Activated naive CD4-positive, alpha-beta T cell treated with Interleukin-2 at 50 U/mL for 16 hours (primary cell): ENCODE data around the gene FRMD5.

Experiments
- DNase-seq: peaks from one replicate; pipeline ENCODE4 v3.0.0-alpha.2; 2020

Gene FRMD5

GRCh38 chr15:43966646-43967045 lies 228.4 kb downstream of the FRMD5 start:
- no peak for DNase-seq

DNA sequence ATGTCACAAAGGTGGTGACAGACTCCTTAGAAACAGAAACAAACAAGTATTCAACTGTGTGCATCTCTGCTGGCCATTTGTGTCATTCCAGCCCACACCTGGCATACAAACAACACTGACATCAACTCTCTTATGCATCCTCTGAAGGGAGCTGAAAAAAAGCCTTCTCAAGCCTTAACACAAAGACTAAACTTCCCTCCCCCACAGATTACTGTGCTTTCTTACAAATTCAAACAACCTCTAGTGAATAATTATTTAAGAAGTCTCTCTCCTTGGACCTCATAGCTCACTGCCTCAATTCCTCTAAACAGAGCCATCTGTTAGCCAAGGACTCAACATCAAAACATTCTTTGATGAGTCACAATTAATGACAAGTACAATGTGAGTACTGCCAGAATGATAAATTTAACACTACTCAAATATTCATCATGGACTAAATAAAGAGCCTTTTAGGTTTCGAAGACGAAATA lies 236.2 kb downstream of the FRMD5 start:
- no peak for DNase-seq

GRCh38 chr15:43957724-43958123 lies 237.3 kb downstream of the FRMD5 start:
- no peak for DNase-seq

GRCh38 chr15:43955140-43955539 lies 239.9 kb downstream of the FRMD5 start:
- DNase-seq, result no peak

DNA sequence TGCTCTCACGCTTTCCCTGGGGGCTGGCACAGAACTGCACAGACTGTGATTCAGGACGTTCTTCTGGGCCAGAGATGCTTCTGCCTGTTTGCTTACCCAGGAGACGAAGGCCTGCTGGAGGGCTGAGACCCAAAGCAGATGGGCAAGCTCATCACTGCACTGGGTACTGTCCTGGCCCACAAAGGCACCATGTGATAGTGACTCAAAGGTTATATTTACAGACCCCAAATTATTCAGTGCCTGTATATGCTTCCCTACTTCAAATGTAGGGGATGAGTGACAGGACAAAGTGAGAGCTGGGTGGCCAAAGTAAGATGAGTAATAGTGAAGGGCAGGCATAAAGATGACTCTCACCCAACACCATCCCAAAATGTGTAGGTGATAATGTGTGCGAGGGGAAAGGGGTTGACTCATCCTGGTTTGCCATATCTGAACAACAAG lies 240.9 kb downstream of the FRMD5 start:
- no peak for DNase-seq

GRCh38 chr15:43953402-43953801 lies 241.7 kb downstream of the FRMD5 start:
- no peak for DNase-seq

GRCh38 chr15:43950531-43950930 lies 244.5 kb downstream of the FRMD5 start:
- no peak for DNase-seq

- DNase-seq, result no peak
Observed at GRCh38 chr15:43948691-43949325, 246.3 kb downstream of the FRMD5 start.

DNA sequence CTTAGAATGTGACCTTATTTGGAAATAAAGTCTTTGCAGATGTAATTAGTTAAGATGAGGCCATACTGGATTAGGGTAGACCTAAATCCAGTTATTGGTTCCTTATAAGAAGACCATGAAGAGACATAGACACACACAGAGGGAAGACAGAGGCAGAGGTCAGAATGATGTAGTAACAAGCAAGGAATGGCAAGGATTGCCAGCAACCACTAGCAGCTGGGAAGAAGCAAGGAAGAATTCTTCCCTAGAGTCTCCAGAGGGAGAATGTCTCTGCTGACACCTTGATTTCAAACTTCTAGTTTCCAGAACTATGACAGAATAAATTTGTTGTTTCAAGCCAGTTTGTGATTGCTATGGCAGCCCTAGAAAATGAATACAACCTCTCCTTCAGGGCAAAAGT lies 251.6 kb downstream of the FRMD5 start:
- no peak for DNase-seq

GRCh38 chr15:43942194-43942593 lies 252.9 kb downstream of the FRMD5 start:
- DNase-seq, result no peak

DNA sequence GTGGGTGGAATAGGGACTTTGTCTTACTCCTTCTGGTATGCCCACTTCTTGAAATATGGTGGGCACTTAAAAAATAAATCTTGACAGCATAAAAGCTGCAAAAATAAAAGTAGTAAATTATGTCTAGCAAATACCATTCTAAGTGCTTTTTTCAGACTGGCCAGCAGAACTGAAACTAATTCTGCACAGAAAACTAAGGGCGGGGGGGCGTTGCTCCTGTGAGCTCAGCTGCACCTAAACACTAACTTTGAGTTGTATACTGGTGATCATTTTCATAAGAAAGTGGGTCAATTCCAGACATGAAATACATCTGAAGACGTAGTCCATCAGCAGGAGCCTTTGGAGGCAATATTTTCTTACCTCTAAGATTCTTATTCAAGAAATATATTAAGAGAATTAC lies 253.5 kb downstream of the FRMD5 start:
- no peak for DNase-seq

GRCh38 chr15:43941071-43941470 lies 254.0 kb downstream of the FRMD5 start:
- no peak for DNase-seq

DNA sequence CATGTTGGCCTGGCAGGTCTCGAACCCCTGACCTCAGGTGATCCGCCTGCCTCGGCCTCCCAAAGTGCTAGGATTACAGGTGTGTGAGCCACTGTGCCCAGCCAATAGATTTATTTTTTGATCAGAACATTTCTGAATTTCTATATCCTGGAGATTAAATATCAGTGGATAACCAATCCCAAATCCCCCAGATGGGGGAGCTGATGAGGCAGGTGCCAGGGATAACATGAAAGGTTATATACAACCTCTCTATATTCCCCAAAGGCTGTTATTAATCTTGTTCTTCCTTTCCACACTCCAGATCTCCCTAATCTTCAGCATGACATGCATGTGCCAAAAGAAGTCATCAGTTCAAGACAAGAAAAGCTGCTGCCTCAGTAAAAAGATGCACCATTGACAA lies 256.0 kb downstream of the FRMD5 start:
- no peak for DNase-seq

GRCh38 chr15:43934480-43934879 lies 260.6 kb downstream of the FRMD5 start:
- no peak for DNase-seq

DNA sequence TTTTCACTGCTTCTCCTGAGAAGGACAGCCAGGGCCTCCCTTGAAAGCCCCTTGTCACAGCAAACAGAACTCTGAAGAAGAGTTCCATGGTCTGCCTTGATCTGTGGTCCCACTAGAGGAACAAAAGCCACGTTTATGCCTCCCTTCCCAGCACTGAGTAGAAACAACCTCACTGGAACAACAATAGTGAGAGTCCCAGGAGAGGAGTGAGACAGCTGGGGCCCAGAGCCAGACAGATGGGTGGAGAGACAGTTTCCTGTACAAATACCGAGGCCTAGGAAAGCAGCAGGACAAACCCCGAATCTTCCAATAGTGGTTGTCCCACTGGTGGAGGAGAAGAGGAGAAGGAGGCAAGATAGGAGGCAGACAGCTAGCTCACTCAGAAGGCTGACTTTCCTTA lies 262.2 kb downstream of the FRMD5 start:
- no peak for DNase-seq

GRCh38 chr15:43931790-43932435 lies 263.2 kb downstream of the FRMD5 start:
- no peak for DNase-seq

DNA sequence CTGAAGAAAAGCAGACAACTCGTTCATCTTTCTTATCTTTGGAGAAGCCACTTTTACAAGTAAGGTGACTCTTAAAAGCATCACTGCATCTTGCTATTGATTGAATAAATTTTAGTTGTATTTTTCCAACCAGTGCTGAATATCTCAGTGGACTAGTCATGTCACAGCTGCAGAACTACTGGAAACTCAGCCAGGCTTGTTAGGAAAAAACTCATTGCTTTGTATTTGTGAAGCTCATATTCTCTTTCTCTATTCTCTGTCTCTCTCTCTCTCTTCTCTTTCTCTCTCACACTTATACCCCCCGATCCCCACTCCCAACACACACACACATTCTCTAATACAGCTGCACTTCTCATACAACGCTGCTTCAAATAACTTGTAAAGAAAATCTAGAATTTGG lies 264.0 kb downstream of the FRMD5 start:
- DNase-seq, result no peak

DNA sequence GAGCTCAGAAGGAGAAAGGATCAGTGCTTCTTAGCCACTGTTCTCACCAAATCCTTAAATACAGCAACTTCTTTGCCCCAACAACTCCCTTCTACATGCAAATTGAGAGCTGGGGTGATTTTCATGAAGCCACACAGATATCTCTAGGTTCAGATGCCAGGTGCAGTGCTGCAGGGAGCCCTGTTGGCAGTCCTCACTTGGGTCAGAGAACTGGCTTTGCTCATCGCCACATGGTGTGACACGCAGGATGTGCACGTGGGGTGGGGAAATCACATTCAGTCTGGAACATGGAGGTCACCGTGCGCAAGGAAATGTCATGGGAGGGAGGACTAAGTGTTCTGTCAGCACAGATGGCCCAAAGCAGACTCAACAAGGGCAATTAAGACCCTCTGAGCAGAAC lies 264.5 kb downstream of the FRMD5 start:
- no peak for DNase-seq

DNA sequence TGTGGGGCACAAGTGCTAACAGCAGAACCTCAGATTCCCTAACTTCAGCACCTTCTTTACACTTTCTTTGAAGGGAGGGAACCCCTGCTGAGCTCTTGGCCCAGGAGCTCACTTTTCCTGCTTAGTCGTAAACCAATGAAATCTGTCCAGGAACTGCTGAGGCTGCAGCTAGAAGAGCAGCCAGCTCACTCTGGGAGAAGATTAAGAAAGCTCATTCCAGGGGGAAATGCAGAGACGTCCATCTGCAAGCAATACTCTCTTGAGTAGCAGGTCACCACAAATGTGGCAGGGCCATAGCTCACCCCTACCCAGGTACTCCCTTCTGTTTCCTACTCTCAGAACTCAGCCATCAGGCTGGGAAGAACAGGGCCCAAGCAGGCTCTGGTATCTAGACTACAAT lies 265.0 kb downstream of the FRMD5 start:
- DNase-seq, result no peak

DNA sequence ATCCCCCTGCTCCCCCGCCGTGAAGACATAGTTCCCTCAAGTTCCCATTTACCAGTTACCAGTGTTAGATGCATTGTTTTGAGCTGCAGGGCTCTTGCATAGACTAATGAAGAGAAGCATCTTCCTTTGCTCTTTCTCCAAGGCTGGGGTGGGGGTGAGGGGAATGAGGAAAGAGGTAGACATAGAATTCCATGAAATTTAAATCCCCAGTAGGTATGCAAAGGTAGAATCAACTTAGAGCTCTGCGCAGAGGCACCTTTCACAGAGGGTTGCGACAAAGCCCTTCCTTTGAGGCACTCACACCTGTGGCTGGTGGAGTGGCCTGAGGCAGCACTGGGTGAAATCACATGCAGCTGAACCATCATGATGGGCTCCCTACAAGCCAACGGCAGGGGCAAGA lies 266.9 kb downstream of the FRMD5 start:
- no peak for DNase-seq

DNA sequence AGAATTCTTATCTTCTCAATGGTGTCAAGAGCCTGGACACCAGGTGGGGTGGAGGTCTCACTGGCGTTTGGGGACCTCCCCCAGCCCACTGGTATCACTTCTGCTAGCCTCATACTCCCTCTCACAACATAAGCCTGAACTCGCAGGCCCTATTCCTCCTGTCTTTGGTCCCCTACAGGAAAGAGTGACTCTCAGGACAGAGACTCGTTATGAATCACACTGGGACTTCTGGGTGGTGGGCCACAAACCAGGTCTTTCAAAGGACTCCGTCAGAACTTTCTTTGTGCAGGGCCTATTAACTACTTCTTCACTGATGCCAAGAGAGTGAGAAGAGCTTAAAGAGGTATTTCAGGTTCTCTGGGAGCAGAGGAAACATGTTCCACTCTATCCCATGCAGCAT lies 267.9 kb downstream of the FRMD5 start:
- DNase-seq, result no peak

DNA sequence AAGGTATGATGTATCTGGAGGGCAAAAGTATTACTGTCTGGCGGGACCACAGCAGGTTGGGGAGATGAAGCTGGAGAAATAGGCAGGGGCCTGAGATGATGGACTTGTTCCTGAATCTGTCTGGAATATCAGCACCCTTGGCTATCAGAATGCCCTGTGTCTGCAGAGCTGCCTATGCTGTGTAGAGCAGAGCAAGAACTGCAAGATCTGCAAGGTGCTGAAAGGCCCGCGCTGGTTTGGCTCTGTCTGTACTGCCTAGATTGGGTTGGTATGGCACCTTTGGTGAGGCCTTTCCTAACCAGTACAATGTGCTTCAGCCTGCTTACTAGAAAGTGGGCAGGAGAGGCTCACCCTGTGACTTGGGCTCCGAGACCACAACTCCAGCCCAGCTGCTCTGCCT lies 271.5 kb downstream of the FRMD5 start:
- no peak for DNase-seq

DNA sequence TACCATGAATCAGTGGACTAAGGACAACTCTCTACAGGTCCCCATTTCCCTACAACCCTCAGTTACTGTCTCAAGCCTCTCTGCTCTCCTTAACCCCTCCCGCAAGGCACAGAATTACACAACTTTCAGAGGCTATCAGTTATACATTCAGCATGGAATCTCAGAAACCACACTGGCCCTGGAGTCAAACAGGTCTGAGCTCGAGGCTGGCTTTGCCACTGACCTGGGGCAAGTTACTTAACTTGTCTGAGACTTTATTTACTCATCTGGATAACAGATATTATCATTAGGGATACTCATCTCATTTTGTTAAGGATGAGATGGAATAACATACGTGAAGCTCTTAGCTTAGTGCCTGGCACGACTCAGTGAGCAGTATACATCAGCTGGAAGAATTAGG lies 273.1 kb downstream of the FRMD5 start:
- no peak for DNase-seq

DNA sequence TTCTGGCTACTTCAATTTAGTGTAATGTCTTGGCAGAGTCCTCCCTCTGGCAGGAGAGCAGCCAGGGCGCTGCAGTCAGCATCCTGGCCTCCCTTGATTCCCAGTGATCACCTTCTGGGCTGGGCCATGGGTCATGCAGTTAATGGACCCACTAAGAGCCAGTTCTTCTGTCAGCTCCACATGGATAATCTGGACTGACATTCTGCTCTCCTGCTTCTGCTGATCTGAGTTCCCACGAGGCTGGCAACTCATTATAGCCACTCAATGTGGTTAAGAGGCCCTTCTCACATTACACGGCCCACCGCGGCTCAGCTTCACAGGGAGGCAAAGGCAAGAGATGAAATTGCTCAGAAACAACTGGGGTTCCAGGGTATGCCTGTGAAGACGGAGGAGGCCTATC lies 274.3 kb downstream of the FRMD5 start:
- DNase-seq, result no peak

DNA sequence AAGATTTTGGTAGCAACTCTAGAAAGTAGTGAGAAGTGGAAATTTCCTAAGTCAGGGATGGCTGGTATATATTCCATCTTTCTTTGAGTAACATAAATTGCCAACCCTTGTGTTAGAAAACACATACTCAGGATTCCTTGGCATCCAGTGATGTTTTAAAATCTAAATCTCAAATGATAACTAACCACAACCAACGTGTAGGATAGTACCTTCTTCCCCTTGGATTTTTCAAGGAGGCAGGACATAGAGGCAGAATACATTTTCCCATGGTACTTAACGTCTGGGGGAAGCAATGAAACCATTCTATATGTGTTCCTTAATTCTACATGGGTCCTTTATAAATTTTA lies 274.8 kb downstream of the FRMD5 start:
- no peak for DNase-seq
